Vagina (tissue), 2 donors: ENCODE results near the gene ZNF135.

ENCODE experiments used
- CTCF ChIP-seq, 3 experiments: fragments of 450-650 bp in 2 of 3; fragments of 200-600 bp in 1 of 3; sonication (generic) in 1 of 3; IDR thresholded peaks; one replicate each; pipeline ENCODE4 v1.5.1; 2017 to 2019; ENCODE audit warnings: antibody characterized with exemption in 3 of 3, mild to moderate bottlenecking in 2 of 3, moderate library complexity in 2 of 3
- POLR2A ChIP-seq, 2 donors: fragments of 450-650 bp; IDR thresholded peaks; one replicate each; pipeline ENCODE4 v1.6.1; 2017; ENCODE audit warnings: antibody characterized with exemption in 2 of 2, mild to moderate bottlenecking in 2 of 2, moderate library complexity in 2 of 2

GRCh38 chr19:58059671-58060078 is 593 bp downstream of the ZNF135 start:
- no peak for TF ChIP-seq POLR2A (IDR thresholded peaks at IDR 0.05)
- no peak for TF ChIP-seq CTCF (IDR thresholded peaks at IDR 0.05)
